ENCODE results near the gene MESP1. TPM values are rescaled to one million over a fixed set of nuclear protein-coding genes. Genes with fewer than 3 reads are reported as not detected.
"Not testable (repeated sequence)": the region's sequence is repeated elsewhere in the genome, so short reads cannot be mapped to it uniquely, and the experiment has no call there.

MESP1 gene
- 4.6 and 6.6 TPM in 2 replicates for total RNA-seq

- Mint-ChIP-seq H3K27ac (peak within 1 kb of the TSS; percentile 23), H3K4me3 (peak within 1 kb of the TSS; percentile 84), H3K27me3 (ENCODE audit: insufficient read depth) (peaks cover 29% of the 10 kb centered on the region), H3K36me3 (ENCODE audit: low read depth) (no peaks in the 10 kb centered on the region), H3K9me3 (no peaks in the 10 kb centered on the region), H3K4me1 (ENCODE audit: low read depth) (no peaks in the 10 kb centered on the region)
- DNase-seq (ENCODE audit: low spot score), result peak; percentile 84
- intact Hi-C loops (cut with micrococcal nuclease), result loop anchor here (2.0 to 5.0 kb wide), 3 partner anchors 144 to 346 kb away; partner anchors contain the start of gene ZNF710
Measured at GRCh38 chr15:89750560-89751542, at the start of gene MESP1. MESP1 (minus strand) TSS chr15:89751249; CDS start chr15:89751231, 18 bp downstream.

- Mint-ChIP-seq H3K4me3 (no peak overlapping the region), H3K27me3 (ENCODE audit: insufficient read depth) (peaks cover 3% of the 10 kb centered on the region), H3K4me1 (ENCODE audit: low read depth) (no peaks in the 10 kb centered on the region), H3K27ac (no peak overlapping the region), H3K36me3 (ENCODE audit: low read depth) (no peaks in the 10 kb centered on the region), H3K9me3 (no peaks in the 10 kb centered on the region)
- intact Hi-C loops (cut with micrococcal nuclease), result no loop called here
- no peak for DNase-seq (ENCODE audit: low spot score)
Measured at GRCh38 chr15:89799918-89800498, 49.0 kb upstream of the MESP1 start.

- H3K4me1 Mint-ChIP-seq (ENCODE audit: low read depth), result no peaks in the 10 kb centered on the region
- no peak overlapping the region for H3K4me3 Mint-ChIP-seq
- no peak for DNase-seq (ENCODE audit: low spot score)
- H3K27me3 Mint-ChIP-seq (ENCODE audit: insufficient read depth), result peaks cover 3% of the 10 kb centered on the region
- intact Hi-C loops (cut with micrococcal nuclease), result no loop called here
- no peaks in the 10 kb centered on the region for H3K36me3 Mint-ChIP-seq (ENCODE audit: low read depth)
- no peaks in the 10 kb centered on the region for H3K9me3 Mint-ChIP-seq
- H3K27ac Mint-ChIP-seq, result no peak overlapping the region
Measured at GRCh38 chr15:89799011-89799911, 48.2 kb upstream of the MESP1 start.

GRCh38 chr15:89797678-89798201 lies 46.7 kb upstream of the MESP1 start:
- Mint-ChIP-seq H3K36me3 (ENCODE audit: low read depth) (no peaks in the 10 kb centered on the region), H3K9me3 (no peaks in the 10 kb centered on the region), H3K27me3 (ENCODE audit: insufficient read depth) (peaks cover 6% of the 10 kb centered on the region), H3K4me1 (ENCODE audit: low read depth) (no peaks in the 10 kb centered on the region), H3K27ac (no peak overlapping the region), H3K4me3 (no peak overlapping the region)
- intact Hi-C loops (cut with micrococcal nuclease), result no loop called here
- no peak for DNase-seq (ENCODE audit: low spot score)

- DNase-seq (ENCODE audit: low spot score), result no peak
- H3K4me3 Mint-ChIP-seq, result no peak overlapping the region
- H3K9me3 Mint-ChIP-seq, result no peaks in the 10 kb centered on the region
- H3K27ac Mint-ChIP-seq, result no peak overlapping the region
- intact Hi-C loops (cut with micrococcal nuclease), result no loop called here
- peaks cover 6% of the 10 kb centered on the region for H3K27me3 Mint-ChIP-seq (ENCODE audit: insufficient read depth)
- H3K4me1 Mint-ChIP-seq (ENCODE audit: low read depth), result no peaks in the 10 kb centered on the region
- H3K36me3 Mint-ChIP-seq (ENCODE audit: low read depth), result no peaks in the 10 kb centered on the region
Measured at GRCh38 chr15:89795996-89796395, 44.9 kb upstream of the MESP1 start.

GRCh38 chr15:89794627-89795241 lies 43.7 kb upstream of the MESP1 start:
- no peak for DNase-seq (ENCODE audit: low spot score)
- Mint-ChIP-seq H3K4me3 (no peak overlapping the region), H3K4me1 (ENCODE audit: low read depth) (no peaks in the 10 kb centered on the region), H3K9me3 (no peaks in the 10 kb centered on the region), H3K27me3 (ENCODE audit: insufficient read depth) (peaks cover 6% of the 10 kb centered on the region), H3K36me3 (ENCODE audit: low read depth) (no peaks in the 10 kb centered on the region), H3K27ac (no peak overlapping the region)
- intact Hi-C loops (cut with micrococcal nuclease), result no loop called here

GRCh38 chr15:89792106-89792805 lies 41.2 kb upstream of the MESP1 start:
- Mint-ChIP-seq H3K4me3 (no peak overlapping the region), H3K27me3 (ENCODE audit: insufficient read depth) (peaks cover 6% of the 10 kb centered on the region), H3K4me1 (ENCODE audit: low read depth) (no peaks in the 10 kb centered on the region), H3K27ac (no peak overlapping the region), H3K9me3 (peaks cover 8% of the 10 kb centered on the region), H3K36me3 (ENCODE audit: low read depth) (no peaks in the 10 kb centered on the region)
- intact Hi-C loops (cut with micrococcal nuclease), result no loop called here
- DNase-seq (ENCODE audit: low spot score), result no peak

GRCh38 chr15:89790661-89791060 lies 39.6 kb upstream of the MESP1 start:
- intact Hi-C loops (cut with micrococcal nuclease), result no loop called here
- Mint-ChIP-seq H3K4me3 (no peak overlapping the region), H3K9me3 (peaks cover 8% of the 10 kb centered on the region), H3K27ac (no peak overlapping the region), H3K36me3 (ENCODE audit: low read depth) (no peaks in the 10 kb centered on the region), H3K27me3 (ENCODE audit: insufficient read depth) (peaks cover 9% of the 10 kb centered on the region), H3K4me1 (ENCODE audit: low read depth) (no peaks in the 10 kb centered on the region)
- no peak for DNase-seq (ENCODE audit: low spot score)

- H3K9me3 Mint-ChIP-seq, result peaks cover 8% of the 10 kb centered on the region
Measured at GRCh38 chr15:89790206-89790605, 39.2 kb upstream of the MESP1 start.

GRCh38 chr15:89788585-89788984 lies 37.5 kb upstream of the MESP1 start:
- H3K36me3 Mint-ChIP-seq (ENCODE audit: low read depth); H3K4me3 Mint-ChIP-seq; DNase-seq (ENCODE audit: low spot score); H3K27me3 Mint-ChIP-seq (ENCODE audit: insufficient read depth); H3K9me3 Mint-ChIP-seq; intact Hi-C loops (cut with micrococcal nuclease); H3K27ac Mint-ChIP-seq; H3K4me1 Mint-ChIP-seq (ENCODE audit: low read depth): not testable (repeated sequence)

More at GRCh38 chr15:89790206-89790605, 39.2 kb upstream of the MESP1 start:
- Mint-ChIP-seq H3K27me3 (ENCODE audit: insufficient read depth) (peaks cover 9% of the 10 kb centered on the region), H3K36me3 (ENCODE audit: low read depth) (no peaks in the 10 kb centered on the region), H3K4me3 (no peak overlapping the region), H3K27ac (no peak overlapping the region), H3K4me1 (ENCODE audit: low read depth) (no peaks in the 10 kb centered on the region)
- DNase-seq (ENCODE audit: low spot score), result no peak
- intact Hi-C loops (cut with micrococcal nuclease), result no loop called here

GRCh38 chr15:89787944-89788343 lies 36.9 kb upstream of the MESP1 start:
- Mint-ChIP-seq H3K27ac (no peak overlapping the region), H3K4me1 (ENCODE audit: low read depth) (peaks cover 4% of the 10 kb centered on the region), H3K36me3 (ENCODE audit: low read depth) (no peaks in the 10 kb centered on the region), H3K27me3 (ENCODE audit: insufficient read depth) (peaks cover 5% of the 10 kb centered on the region), H3K4me3 (no peak overlapping the region), H3K9me3 (peaks cover 8% of the 10 kb centered on the region)
- no peak for DNase-seq (ENCODE audit: low spot score)
- intact Hi-C loops (cut with micrococcal nuclease), result no loop called here

- intact Hi-C loops (cut with micrococcal nuclease), result no loop called here
- no peak for DNase-seq (ENCODE audit: low spot score)
- H3K36me3 Mint-ChIP-seq (ENCODE audit: low read depth), result no peaks in the 10 kb centered on the region
- H3K4me1 Mint-ChIP-seq (ENCODE audit: low read depth), result peaks cover 17% of the 10 kb centered on the region
- peaks cover 8% of the 10 kb centered on the region for H3K9me3 Mint-ChIP-seq
- H3K4me3 Mint-ChIP-seq, result no peak overlapping the region
- H3K27me3 Mint-ChIP-seq (ENCODE audit: insufficient read depth), result peaks cover 5% of the 10 kb centered on the region
- no peak overlapping the region for H3K27ac Mint-ChIP-seq
Measured at GRCh38 chr15:89785774-89786140, 34.7 kb upstream of the MESP1 start.
